ENCODE measurements around the gene PEMT.
A peak's percentile ranks its signal among the peaks of the same experiment; 100 is the strongest.
"Not testable (repeated sequence)": the region's sequence is repeated elsewhere in the genome, so short reads cannot be mapped to it uniquely, and the experiment has no call there.

Gene PEMT

GRCh38 chr17:17476865-17477467 lies 114.5 kb downstream of the PEMT start, which contains the start of gene MED9:
MED9 (plus strand) TSS chr17:17477000; CDS start chr17:17477042, 42 bp downstream.
- peak; percentile 87 for DNase-seq

- no peak for DNase-seq
Measured at GRCh38 chr17:17474341-17474740, 117.2 kb downstream of the PEMT start.

GRCh38 chr17:17472333-17472920 lies 119.1 kb downstream of the PEMT start:
- no peak for DNase-seq

GRCh38 chr17:17469996-17470395 lies 121.5 kb downstream of the PEMT start:
- DNase-seq = no peak

GRCh38 chr17:17469358-17469757 lies 122.2 kb downstream of the PEMT start:
- DNase-seq = no peak

GRCh38 chr17:17468217-17469010 lies 123.1 kb downstream of the PEMT start:
- DNase-seq = no peak

GRCh38 chr17:17467720-17468119 lies 123.8 kb downstream of the PEMT start:
- DNase-seq = no peak

GRCh38 chr17:17467016-17467415 lies 124.5 kb downstream of the PEMT start:
- DNase-seq = peak; percentile 81

GRCh38 chr17:17466511-17466910 lies 125.0 kb downstream of the PEMT start:
- DNase-seq = no peak

GRCh38 chr17:17465878-17466277 lies 125.6 kb downstream of the PEMT start:
- not testable (repeated sequence) for DNase-seq

GRCh38 chr17:17463821-17464220 lies 127.7 kb downstream of the PEMT start:
- DNase-seq = no peak

GRCh38 chr17:17462048-17462824 lies 129.3 kb downstream of the PEMT start:
- no peak for DNase-seq

- no peak for DNase-seq
Measured at GRCh38 chr17:17460038-17460437, 131.5 kb downstream of the PEMT start.

GRCh38 chr17:17457680-17458079 lies 133.8 kb downstream of the PEMT start:
- DNase-seq = no peak

GRCh38 chr17:17456251-17456650 lies 135.3 kb downstream of the PEMT start:
- DNase-seq = no peak
